Thoracic aorta (tissue), 2 donors: ENCODE results near the gene JMJD1C. TPM values are rescaled to one million over a fixed set of nuclear protein-coding genes. Genes with fewer than 3 reads are reported as not detected.
A peak's percentile ranks its signal among the peaks of the same experiment; 100 is the strongest.

Experiments
- ATAC-seq: fragments of 150-250 bp; one replicate; pipeline ENCODE4 v1.8.0; 2017; ENCODE audit warnings: low read depth; ENCODE audit not compliant: insufficient number of reproducible peaks, low FRiP score
- DNase-seq: peaks from one replicate; pipeline ENCODE4 v3.0.0-alpha.2; 2020; ENCODE audit warnings: low spot score
- H3K27ac ChIP-seq, 2 donors: fragments of 200-600 bp; sonication (generic); 1 replicate in 1 of 2; 2 replicates in 1 of 2; pipeline ENCODE4 v1.5.1; 2016; ENCODE audit warnings: mild to moderate bottlenecking in 2 of 2, moderate library complexity in 2 of 2
- H3K27me3 ChIP-seq: fragments of 200-600 bp; sonication (generic); replicated peaks from 2 replicates; pipeline ENCODE4 v1.6.0; 2016; ENCODE audit warnings: mild to moderate bottlenecking; ENCODE audit not compliant: insufficient read depth
- H3K36me3 ChIP-seq: fragments of 200-600 bp; sonication (generic); one replicate; pipeline ENCODE4 v1.5.1; 2016
- H3K4me1 ChIP-seq, 2 donors: fragments of 200-600 bp; sonication (generic); 1 replicate in 1 of 2; 2 replicates in 1 of 2; pipeline versions ENCODE4 v1.5.1 to v1.6.0; 2016; ENCODE audit warnings: low read depth in 2 of 2, mild to moderate bottlenecking in 1 of 2; ENCODE audit not compliant: control insufficient read depth in 1 of 2
- H3K4me3 ChIP-seq: fragments of 200-600 bp; sonication (generic); 2 replicates; pipeline ENCODE4 v1.5.1; 2016; ENCODE audit warnings: mild to moderate bottlenecking
- H3K9me3 ChIP-seq: fragments of 200-600 bp; sonication (generic); 2 replicates; pipeline ENCODE4 v1.5.1; 2016
- total RNA-seq, 2 donors: library from RNA; depleted of rRNA; stranded (reverse); fragments of >200 nt; gene quantifications; one replicate each; pipeline versions ENCODE4 v1.1.0 to v1.2.3, GENCODE V29; 2016
- TF ChIP-seq, protein P1 (sequence below): fragments of 200-600 bp; sonication (generic); IDR thresholded peaks from one replicate; pipeline ENCODE4 v1.5.1; 2019; ENCODE audit warnings: antibody characterized with exemption

Gene JMJD1C
- total RNA-seq, 2 donors from 2014 or later, result 95.2 to 215 TPM

DNA sequence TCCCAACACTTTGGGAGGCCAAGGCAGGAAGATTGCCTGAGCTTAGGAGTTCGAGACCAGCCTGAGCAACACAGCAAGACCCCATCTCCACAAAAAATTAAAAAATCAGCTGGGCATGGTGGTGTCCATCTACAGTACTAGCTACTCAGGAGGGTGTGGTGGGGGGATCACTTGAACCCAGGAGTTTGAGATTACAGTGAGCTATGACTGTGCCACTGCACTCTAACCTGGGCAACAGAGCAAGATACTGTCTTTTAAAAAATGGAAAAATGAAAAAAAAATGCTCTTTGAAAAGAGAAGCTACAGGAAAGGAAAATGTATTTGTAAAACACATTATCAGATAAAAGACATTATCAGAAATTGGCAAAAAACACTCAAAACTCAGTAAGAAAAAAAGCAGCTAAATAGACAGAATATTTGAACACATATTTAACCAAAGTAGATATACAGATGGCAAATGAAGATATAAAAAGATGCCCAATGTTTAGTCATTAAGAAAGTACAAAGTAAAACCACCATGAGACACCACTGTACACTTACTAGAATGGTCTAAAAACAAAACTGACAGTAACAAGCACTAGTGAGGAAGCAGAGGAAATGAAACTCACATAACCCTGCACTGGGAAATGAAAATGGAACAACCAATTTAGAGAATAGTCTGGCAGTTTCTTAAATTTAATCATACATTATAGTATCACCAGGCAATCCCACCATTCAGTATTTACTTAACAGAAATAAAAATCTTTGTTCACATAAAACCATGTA lies 292.1 kb downstream of the JMJD1C start:
- Histone ChIP-seq H3K36me3 (peaks cover 4% of the 10 kb centered on the region), H3K27me3 (no peaks in the 10 kb centered on the region), H3K4me3 (no peak overlapping the region), H3K9me3 (no peaks in the 10 kb centered on the region), H3K4me1 (peaks cover 0 to 11% of the 10 kb centered on the region in 2 donors), H3K27ac (no peak overlapping the region)
- DNase-seq (no peak), ATAC-seq (no peak)
- TF ChIP-seq, protein P1, sequence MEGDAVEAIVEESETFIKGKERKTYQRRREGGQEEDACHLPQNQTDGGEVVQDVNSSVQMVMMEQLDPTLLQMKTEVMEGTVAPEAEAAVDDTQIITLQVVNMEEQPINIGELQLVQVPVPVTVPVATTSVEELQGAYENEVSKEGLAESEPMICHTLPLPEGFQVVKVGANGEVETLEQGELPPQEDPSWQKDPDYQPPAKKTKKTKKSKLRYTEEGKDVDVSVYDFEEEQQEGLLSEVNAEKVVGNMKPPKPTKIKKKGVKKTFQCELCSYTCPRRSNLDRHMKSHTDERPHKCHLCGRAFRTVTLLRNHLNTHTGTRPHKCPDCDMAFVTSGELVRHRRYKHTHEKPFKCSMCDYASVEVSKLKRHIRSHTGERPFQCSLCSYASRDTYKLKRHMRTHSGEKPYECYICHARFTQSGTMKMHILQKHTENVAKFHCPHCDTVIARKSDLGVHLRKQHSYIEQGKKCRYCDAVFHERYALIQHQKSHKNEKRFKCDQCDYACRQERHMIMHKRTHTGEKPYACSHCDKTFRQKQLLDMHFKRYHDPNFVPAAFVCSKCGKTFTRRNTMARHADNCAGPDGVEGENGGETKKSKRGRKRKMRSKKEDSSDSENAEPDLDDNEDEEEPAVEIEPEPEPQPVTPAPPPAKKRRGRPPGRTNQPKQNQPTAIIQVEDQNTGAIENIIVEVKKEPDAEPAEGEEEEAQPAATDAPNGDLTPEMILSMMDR, result no peak

DNA sequence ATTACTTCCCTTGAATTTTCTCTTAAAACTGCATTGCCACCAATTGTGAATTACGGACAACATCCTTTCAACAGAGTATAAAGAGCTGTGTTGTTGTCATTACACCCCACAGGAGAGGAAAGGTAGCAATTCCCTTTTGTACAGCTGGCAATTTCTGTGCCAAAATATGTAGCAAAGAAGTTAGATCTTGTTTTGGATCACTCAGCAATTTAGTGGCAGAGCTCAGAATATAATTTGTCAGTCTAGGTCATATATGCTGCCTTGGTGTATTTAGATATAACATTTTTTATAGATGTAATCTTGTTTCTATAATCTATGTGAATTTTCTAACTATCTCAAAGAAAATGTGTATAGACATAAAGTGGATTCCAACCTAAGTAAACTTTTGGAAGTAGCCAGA lies 293.9 kb downstream of the JMJD1C start:
- H3K4me1 ChIP-seq, result peaks cover 0 to 11% of the 10 kb centered on the region in 2 donors
- H3K27ac ChIP-seq, result no peak overlapping the region
- ATAC-seq (no peak), DNase-seq (no peak)
- TF ChIP-seq, protein P1, result no peak
- H3K4me3 ChIP-seq, result no peak overlapping the region
- H3K9me3 ChIP-seq, result no peaks in the 10 kb centered on the region
- peaks cover 4% of the 10 kb centered on the region for H3K36me3 ChIP-seq
- no peaks in the 10 kb centered on the region for H3K27me3 ChIP-seq

DNA sequence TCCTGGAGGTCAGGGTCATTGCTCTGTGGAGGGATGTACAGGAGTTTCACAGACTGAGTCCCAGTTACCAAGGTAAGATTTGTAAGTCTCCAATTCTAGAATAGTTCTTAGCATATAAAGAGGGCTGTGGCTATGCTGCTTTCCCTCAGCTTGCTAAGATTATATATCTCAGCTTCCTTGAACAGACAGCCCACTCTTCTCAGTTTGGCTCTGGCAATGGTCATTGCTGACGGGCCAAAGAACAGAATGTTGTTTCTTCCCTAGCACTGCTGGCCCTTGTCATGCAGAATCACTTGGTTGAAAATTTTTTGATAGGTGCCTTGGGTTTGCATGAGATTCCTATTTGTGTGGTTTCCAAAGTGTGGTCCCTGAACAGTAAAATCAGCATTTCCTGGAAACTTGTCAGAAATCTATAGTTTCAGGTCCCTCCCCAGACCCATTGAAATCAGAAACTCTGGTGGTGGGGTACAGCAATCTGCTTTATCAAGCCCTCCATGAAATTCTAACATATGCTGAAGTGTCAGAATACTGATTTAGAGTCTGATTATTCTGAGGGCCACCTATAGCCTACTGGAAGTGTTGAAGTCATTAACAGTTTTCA lies 294.4 kb downstream of the JMJD1C start:
- no peak for ATAC-seq
- TF ChIP-seq, protein P1, result no peak
- Histone ChIP-seq H3K27me3 (no peaks in the 10 kb centered on the region), H3K4me1 (peaks cover 0 to 11% of the 10 kb centered on the region in 2 donors), H3K4me3 (no peak overlapping the region), H3K9me3 (no peaks in the 10 kb centered on the region), H3K27ac (peak overlapping the region in 1 of 2 donors; percentile 5), H3K36me3 (peaks cover 4% of the 10 kb centered on the region)
- DNase-seq, result no peak

DNA sequence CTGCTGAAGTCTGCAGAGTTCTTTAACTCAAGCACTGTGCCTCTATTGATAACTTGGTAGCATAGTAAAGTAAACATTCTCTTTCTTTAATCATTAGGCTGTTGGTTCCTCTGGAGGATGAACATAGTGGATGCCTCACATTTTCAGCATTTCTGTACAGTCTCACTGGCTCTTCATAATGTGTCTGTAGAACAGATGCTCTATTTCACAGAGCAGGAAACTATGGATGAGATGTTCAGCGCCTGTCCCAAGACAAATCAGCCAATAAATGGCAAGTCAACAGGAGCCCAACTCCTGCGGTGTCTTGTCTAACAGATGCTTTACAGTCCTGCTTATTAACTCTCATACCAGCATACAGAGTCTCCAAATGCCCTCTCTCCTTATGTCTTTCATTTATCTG lies 296.2 kb downstream of the JMJD1C start:
- Histone ChIP-seq H3K4me3 (no peak overlapping the region), H3K4me1 (peaks cover 0 to 11% of the 10 kb centered on the region in 2 donors), H3K9me3 (no peaks in the 10 kb centered on the region), H3K27me3 (no peaks in the 10 kb centered on the region), H3K27ac (no peak overlapping the region), H3K36me3 (no peaks in the 10 kb centered on the region)
- no peak for DNase-seq
- TF ChIP-seq, protein P1, result no peak
- ATAC-seq, result no peak

DNA sequence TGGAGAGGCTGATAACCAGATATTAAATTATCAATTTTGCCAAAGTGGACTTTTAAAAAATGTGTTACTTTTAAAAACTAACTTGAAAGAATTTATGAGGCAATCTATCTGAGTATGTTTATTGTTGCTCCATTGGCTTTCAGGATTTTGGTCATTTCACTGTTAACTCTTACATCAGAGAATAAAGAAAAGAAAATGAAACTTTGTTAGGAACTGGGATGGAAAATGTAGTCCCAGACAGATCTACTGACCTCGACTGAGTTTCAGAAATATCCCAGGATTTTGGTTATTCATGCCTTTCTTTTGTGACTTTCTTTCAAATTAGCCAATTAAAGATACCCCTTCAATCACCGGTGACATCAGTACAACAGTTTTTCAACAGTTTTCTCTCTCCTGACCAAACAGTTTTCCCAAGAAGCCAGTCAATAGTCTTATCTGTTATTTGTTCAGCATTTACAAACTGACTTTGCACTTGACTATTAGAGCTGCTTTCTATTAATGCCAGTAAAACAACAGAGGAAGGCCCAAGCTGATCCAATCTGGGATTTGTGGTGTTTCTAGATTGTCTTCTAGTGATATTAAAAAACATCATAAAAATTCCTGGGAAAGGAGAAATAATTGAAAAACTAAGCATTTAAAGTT lies 296.8 kb downstream of the JMJD1C start:
- H3K27me3 ChIP-seq, result no peaks in the 10 kb centered on the region
- peak overlapping the region in 1 of 2 donors; percentile 2 for H3K27ac ChIP-seq
- no peaks in the 10 kb centered on the region for H3K9me3 ChIP-seq
- TF ChIP-seq, protein P1, result no peak
- H3K4me3 ChIP-seq, result no peak overlapping the region
- ATAC-seq, result no peak
- no peaks in the 10 kb centered on the region for H3K36me3 ChIP-seq
- no peak for DNase-seq
- peaks cover 0 to 11% of the 10 kb centered on the region in 2 donors for H3K4me1 ChIP-seq
